Smooth muscle cell of the umbilical artery (primary cell): ENCODE measurements around the gene C22orf31. TPM values are rescaled to one million over a fixed set of nuclear protein-coding genes. Genes with fewer than 3 reads are reported as not detected.

ENCODE experiments used
- total RNA-seq: library from RNA; depleted of rRNA; stranded (reverse); fragments of >200 nt; gene quantifications from 2 replicates; pipeline ENCODE4 v1.2.3, GENCODE V29; 2014

C22orf31 gene
- total RNA-seq: not detected in 2 replicates

GRCh38 chr22:29061773-29062172, at the start of gene C22orf31:
TSS of gene C22orf31 (minus strand) at chr22:29061831. CDS start at chr22:29061792, 39 bp downstream.

GRCh38 chr22:29072979-29073617, 11.5 kb upstream of the C22orf31 start, which contains the start of gene KREMEN1:
TSS of gene KREMEN1 (plus strand) at chr22:29073035. CDS start at chr22:29073131, 96 bp downstream.

Other genes with a start within 250 kb of the C22orf31 start
- gene ZNRF3, start 178.3 kb downstream of the C22orf31 start, total RNA-seq: 2.4 and 4.8 TPM in 2 replicates
- gene KREMEN1, start 11.2 kb upstream of the C22orf31 start, total RNA-seq: 3.4 and 4.2 TPM in 2 replicates
- gene EMID1, start 144.1 kb upstream of the C22orf31 start, total RNA-seq: not detected in 2 replicates
- 17.2 and 27.6 TPM in 2 replicates for gene RHBDD3, start 206.2 kb upstream of the C22orf31 start, total RNA-seq
- gene EWSR1, start 206.4 kb upstream of the C22orf31 start, total RNA-seq: 95.6 and 150 TPM in 2 replicates
- gene GAS2L1, start 244.8 kb upstream of the C22orf31 start, total RNA-seq: 7.4 and 17.1 TPM in 2 replicates